Stimulated activated CD4-positive, alpha-beta T cell treated with anti-CD3 and anti-CD28 coated beads, TNF-alpha, amount 100 ng/mL, for 48 hours (primary cell): ENCODE data around the gene YRDC.

Source experiments
- DNase-seq, 3 donors: peaks; one replicate each; pipeline ENCODE4 v3.0.0-alpha.2; 2020; ENCODE audit warnings: low read depth in 3 of 3

YRDC gene

GRCh38 chr1:37807555-37808368, at the start of gene YRDC, which contains the start of gene C1orf122:
TSS of gene YRDC (minus strand) at chr1:37808208. CDS start at chr1:37808180, 28 bp downstream.
TSS of gene C1orf122 (plus strand) at chr1:37807790. CDS start at chr1:37808405, 615 bp downstream.
- peak; percentile 83 to 91 (median 84) for DNase-seq

GRCh38 chr1:37854406-37854805, 46.4 kb upstream of the YRDC start:
- no peak for DNase-seq

- no peak for DNase-seq
These were observed 45.1 kb upstream of the YRDC start for GRCh38 chr1:37853157-37853556.

GRCh38 chr1:37851782-37852210, 43.8 kb upstream of the YRDC start:
- DNase-seq = no peak

GRCh38 chr1:37851262-37851661, 43.3 kb upstream of the YRDC start:
- no peak for DNase-seq

- DNase-seq = no peak
These were observed 42.4 kb upstream of the YRDC start for GRCh38 chr1:37850352-37850955.

- DNase-seq = no peak
These were observed 41.5 kb upstream of the YRDC start for GRCh38 chr1:37849480-37849879.

- no peak for DNase-seq
These were observed 38.8 kb upstream of the YRDC start for GRCh38 chr1:37846647-37847339.

- DNase-seq = no peak
These were observed 37.8 kb upstream of the YRDC start for GRCh38 chr1:37845786-37846185.

GRCh38 chr1:37845049-37845646, 37.1 kb upstream of the YRDC start:
- DNase-seq = no peak

GRCh38 chr1:37844536-37844935, 36.5 kb upstream of the YRDC start:
- no peak for DNase-seq

GRCh38 chr1:37841652-37842051, 33.6 kb upstream of the YRDC start:
- no peak for DNase-seq

- DNase-seq = no peak
These were observed 32.7 kb upstream of the YRDC start for GRCh38 chr1:37840711-37841110.

GRCh38 chr1:37839676-37840075, 31.7 kb upstream of the YRDC start:
- no peak for DNase-seq

GRCh38 chr1:37836788-37837187, 28.8 kb upstream of the YRDC start:
- DNase-seq = no peak

GRCh38 chr1:37831809-37832208, 23.8 kb upstream of the YRDC start:
- DNase-seq = no peak

GRCh38 chr1:37831109-37831508, 23.1 kb upstream of the YRDC start:
- DNase-seq = no peak

- DNase-seq = no peak
These were observed 20.5 kb upstream of the YRDC start for GRCh38 chr1:37828410-37829074.

GRCh38 chr1:37825506-37825905, 17.5 kb upstream of the YRDC start:
- no peak for DNase-seq

- no peak for DNase-seq
These were observed 16.0 kb upstream of the YRDC start for GRCh38 chr1:37824001-37824400.

- DNase-seq = no peak
These were observed 15.2 kb upstream of the YRDC start for GRCh38 chr1:37822906-37823815.
